K562 (cell line): ENCODE data around the gene NKIRAS2. TPM values are rescaled to one million over a fixed set of nuclear protein-coding genes. Genes with fewer than 3 reads are reported as not detected.

Experiments used
- ATAC-seq: fragments of 200-7000 bp; cut with Tn5 transposase; 3 replicates; pipeline ENCODE4 v1.9.1; 2020; ENCODE audit warnings: moderate library complexity
- BruUV-seq: library from RNA; stranded (reverse); fragments of 400-500 nt; replicated peaks from 2 replicates; lab custom pipeline; 2021; lab: Mats Ljungman, UMichigan
- CTCF ChIA-PET: fragments of 300-600 bp; formaldehyde crosslinking; extraction: SDS; loops from one replicate; lab custom pipeline; 2021; ENCODE audit warnings: low intra/inter-chr PET ratio; lab: Yijun Ruan, JAX
- POLR2A ChIA-PET: fragments of 300-600, 350-650 bp; sonication (Branson Sonifier 250); formaldehyde crosslinking; extraction: SDS; loops from one replicate; lab custom pipeline; 2021; ENCODE audit warnings: antibody characterized with exemption, inconsistent platforms; lab: Yijun Ruan, JAX
- DNase-seq, 4 experiments: peaks; one replicate each; pipeline versions ENCODE4 v3.0.0 to v3.0.0-alpha.2; 2011 to 2018; ENCODE audit warnings: low spot score in 3 of 4, mixed read lengths in 3 of 4; ENCODE audit errors: extremely low read depth in 1 of 4
- FAIRE-seq: peaks from 2 replicates; lab custom pipeline; 2011; peaks lifted over from hg19 to GRCh38; lab: Jason Lieb, UNC
- H2AFZ ChIP-seq: 2 replicates; pipeline ENCODE4 v1.6.0; 2011; ENCODE audit warnings: low read depth, low read length, control low read depth, inconsistent platforms
- H3K27ac ChIP-seq: fragments of 200-600 bp; 3 replicates; pipeline ENCODE4 v1.8.0; 2011; ENCODE audit warnings: low read depth, mild to moderate bottlenecking, control low read depth, inconsistent platforms, low read length, moderate library complexity, mixed read lengths; ENCODE audit errors: extremely low read depth
- H3K27me3 ChIP-seq, 2 experiments: fragments of 300-600 bp in 1 of 2; 2 replicates in 1 of 2; 3 replicates in 1 of 2; pipeline versions ENCODE4 v1.6.0 to v1.8.0; 2011; ENCODE audit warnings: inconsistent platforms in 2 of 2, low read length in 2 of 2, mild to moderate bottlenecking in 1 of 2, mixed read lengths in 1 of 2, moderate library complexity in 1 of 2; ENCODE audit not compliant: control insufficient read depth in 2 of 2, insufficient read depth in 2 of 2
- H3K36me3 ChIP-seq: fragments of 300-600 bp; 3 replicates; pipeline ENCODE4 v1.8.0; 2011; ENCODE audit warnings: mild to moderate bottlenecking, low read length, inconsistent platforms; ENCODE audit not compliant: control insufficient read depth, insufficient read depth
- H3K4me1 ChIP-seq, 2 experiments: fragments of 200-600 bp in 1 of 2; replicated peaks in 1 of 2; 2 replicates in 1 of 2; 3 replicates in 1 of 2; pipeline versions ENCODE4 v1.5.1 to v1.8.0; 2011; ENCODE audit warnings: inconsistent platforms in 2 of 2, low read length in 2 of 2, mild to moderate bottlenecking in 1 of 2, mixed read lengths in 1 of 2, moderate library complexity in 1 of 2; ENCODE audit not compliant: control insufficient read depth in 2 of 2, insufficient read depth in 2 of 2
- H3K4me2 ChIP-seq: 2 replicates; pipeline ENCODE4 v1.6.1; 2011; ENCODE audit warnings: low read length, control low read depth, inconsistent platforms, mixed read lengths; ENCODE audit not compliant: insufficient read depth
- H3K4me3 ChIP-seq: fragments of 200-600 bp; sonication (generic), shearing (Covaris generic); 2 replicates; pipeline ENCODE4 v1.5.1; 2016; ENCODE audit warnings: control low read depth, inconsistent platforms
- H3K79me2 ChIP-seq: fragments of 200-600 bp; 3 replicates; pipeline ENCODE4 v1.8.0; 2011; ENCODE audit warnings: low read length, inconsistent platforms; ENCODE audit not compliant: control insufficient read depth, insufficient read depth
- H3K9ac ChIP-seq, 2 experiments: 2 replicates each; pipeline versions ENCODE4 v1.6.0 to v1.6.1; 2011; ENCODE audit warnings: low read depth in 2 of 2, low read length in 2 of 2, control low read depth in 1 of 2, inconsistent platforms in 1 of 2, mild to moderate bottlenecking in 1 of 2, mixed read lengths in 1 of 2; ENCODE audit not compliant: insufficient read depth in 1 of 2
- H3K9me1 ChIP-seq: one replicate; pipeline ENCODE4 v1.6.0; 2011; ENCODE audit warnings: inconsistent platforms, mild to moderate bottlenecking, low read length, moderate library complexity; ENCODE audit not compliant: control insufficient read depth, insufficient read depth
- H3K9me3 ChIP-seq: replicated peaks from 2 replicates; pipeline ENCODE4 v1.5.1; 2011; ENCODE audit warnings: low read depth, low read length, inconsistent platforms; ENCODE audit not compliant: control insufficient read depth, insufficient read depth
- H4K20me1 ChIP-seq: replicated peaks from 2 replicates; pipeline ENCODE4 v1.6.1; 2011; ENCODE audit warnings: low read length, inconsistent platforms, mixed read lengths; ENCODE audit not compliant: control insufficient read depth, insufficient read depth
- DIDO1 ChIP-seq: fragments of 450-650 bp; IDR thresholded peaks from 2 replicates; pipeline ENCODE4 v1.6.1; 2016; ENCODE audit warnings: low read depth, missing biosample characterization, missing genetic modification characterization
- ELK1 ChIP-seq: sonication (generic); formaldehyde crosslinking; IDR thresholded peaks from 2 replicates; pipeline ENCODE4 v1.8.1; 2022; ENCODE audit warnings: missing genetic modification reagents
- ETS2 ChIP-seq: IDR thresholded peaks from 2 replicates; pipeline ENCODE4 v1.6.1; 2016; ENCODE audit warnings: borderline replicate concordance, missing genetic modification characterization, mild to moderate bottlenecking, moderate library complexity, missing compliant biosample characterization; ENCODE audit not compliant: poor library complexity, severe bottlenecking
- GTF2B ChIP-seq: IDR thresholded peaks from 2 replicates; pipeline ENCODE4 v1.6.1; 2011; ENCODE audit not compliant: insufficient read length; ENCODE audit errors: extremely low read depth
- HNRNPL ChIP-seq: fragments of 200-400 bp; formaldehyde crosslinking; IDR thresholded peaks from 2 replicates; pipeline ENCODE4 v1.6.1; 2017; ENCODE audit warnings: low read depth, mild to moderate bottlenecking, low read length
- HOXB6 ChIP-seq: fragments of 250-450 bp; sonication (Bioruptor Pico); IDR thresholded peaks from 2 replicates; pipeline ENCODE4 v1.5.1; 2022; ENCODE audit warnings: mild to moderate bottlenecking, borderline replicate concordance
- MYNN ChIP-seq, 2 experiments: sonication (generic); formaldehyde crosslinking in 1 of 2; IDR thresholded peaks; 2 replicates each; pipeline versions ENCODE4 v1.5.0 to v1.6.1; 2016 to 2020; ENCODE audit warnings: antibody characterized with exemption in 1 of 2, missing genetic modification reagents in 1 of 2
- NCOA1 ChIP-seq: fragments of 450-650 bp; IDR thresholded peaks from 2 replicates; pipeline ENCODE4 v1.6.1; 2016; ENCODE audit warnings: low read depth
- POLR2A ChIP-seq: fragments of 450-650 bp; conservative IDR thresholded peaks from 2 replicates; pipeline ENCODE4 v1.6.1; 2016
- POLR2G ChIP-seq: fragments of 200-400 bp; formaldehyde crosslinking; IDR thresholded peaks from 2 replicates; pipeline ENCODE4 v1.6.1; 2017; ENCODE audit warnings: low read depth, mild to moderate bottlenecking, antibody characterized with exemption, low read length, moderate library complexity
- RBFOX2 ChIP-seq: fragments of 200-400 bp; formaldehyde crosslinking; IDR thresholded peaks from 2 replicates; pipeline ENCODE4 v1.6.1; 2017; ENCODE audit warnings: low read depth, mild to moderate bottlenecking, low read length, moderate library complexity
- SIN3A ChIP-seq, 2 experiments: fragments of 150-350 bp in 1 of 2; IDR thresholded peaks; 2 replicates each; pipeline ENCODE4 v1.6.1; 2011 to 2016; ENCODE audit warnings: borderline replicate concordance in 2 of 2, low read depth in 2 of 2, low read length in 2 of 2, mild to moderate bottlenecking in 2 of 2, moderate library complexity in 2 of 2; ENCODE audit not compliant: control insufficient read depth in 1 of 2
- TCF15 ChIP-seq: fragments of 250-450 bp; sonication (Bioruptor Pico); IDR thresholded peaks from 2 replicates; pipeline ENCODE4 v1.8.0; 2022; ENCODE audit warnings: moderate library complexity, mild to moderate bottlenecking, inconsistent platforms
- TCF7 ChIP-seq: sonication (generic); IDR thresholded peaks from 2 replicates; pipeline ENCODE4 v1.6.1; 2016; ENCODE audit warnings: antibody characterized with exemption, borderline replicate concordance
- ZBTB26 ChIP-seq: fragments of 450-650 bp; formaldehyde crosslinking; IDR thresholded peaks from 2 replicates; pipeline ENCODE4 v1.4.0; 2022; ENCODE audit warnings: missing genetic modification characterization
- ZNF431 ChIP-seq: sonication (generic); formaldehyde crosslinking; IDR thresholded peaks from 2 replicates; pipeline ENCODE4 v1.8.0; 2022; ENCODE audit warnings: mild to moderate bottlenecking, missing genetic modification reagents
- ZNF778 ChIP-seq: fragments of 450-650 bp; formaldehyde crosslinking; IDR thresholded peaks from 2 replicates; pipeline ENCODE4 v1.4.0; 2020; ENCODE audit warnings: mild to moderate bottlenecking, moderate library complexity
- WGBS: fragments of 100-300 bp; shearing (Covaris generic); methylation state at CpG from one replicate; pipeline ENCODE4 v1.1.6; 2016; ENCODE audit warnings: low coverage, mixed read lengths; ENCODE audit not compliant: insufficient coverage; ENCODE audit errors: missing lambda C conversion rate; 5-methylcytosine and 5-hydroxymethylcytosine counted together
- in situ Hi-C: fragments of 300-500 bp; cut with MboI; formaldehyde crosslinking; loops from 4 replicates; pipeline ENCODE4 v1.15.0; 2018; ENCODE audit warnings: inconsistent platforms, mixed read lengths
- intact Hi-C: fragments of 100-400 bp; cut with micrococcal nuclease; formaldehyde crosslinking; loops from 2 replicates; pipeline ENCODE4 v1.14.2; 2022
- polyA plus RNA-seq, 8 experiments: library from polyadenylated mRNA; depleted of rRNA in 4 of 8; stranded (reverse) in 5 of 8; unstranded in 3 of 8; fragments of >200 nt; fragmentation: Nextera tagmentation in 2 of 8; fragmentation: Illumina TruSeq in 1 of 8; extraction: Ambion mirVana in 2 of 8; extraction: Trizol in 1 of 8; gene quantifications; 2 replicates each; pipeline versions ENCODE4 v1.2.1 to v1.2.3, GENCODE V29; 2011 to 2014; ENCODE audit warnings: inconsistent platforms in 1 of 8, missing spikeins in 1 of 8
- total RNA-seq, 7 experiments: library from RNA; depleted of rRNA in 6 of 7; stranded (reverse); fragments of >200 nt in 6 of 7; fragmentation: Illumina TruSeq in 2 of 7; extraction: Trizol in 2 of 7; gene quantifications; 2 replicates each; pipeline versions ENCODE4 v1.2.1 to v1.2.3, GENCODE V29; 2011 to 2021; ENCODE audit warnings: low replicate concordance in 1 of 7

The NKIRAS2 gene
- total and polyA plus RNA-seq, 9 of the 15 experiments (the other 6 are each of a cell fraction or from before 2014, with no cell fraction given): 10.1 to 65.5 (median 29.8) TPM

GRCh38 chr17:41971721-41972523 is 48.0 kb upstream of the NKIRAS2 start:
- Histone ChIP-seq H4K20me1 (no peaks in the 10 kb centered on the region; the same call in 1 of the 2 replicates), H3K4me1 (peaks cover 4 to 28% of the 10 kb centered on the region in 2 experiments; a peak in 3 of 5 replicates), H3K79me2 (peaks cover 13% of the 10 kb centered on the region), H2AFZ (no peak overlapping the region), H3K9me3 (no peaks in the 10 kb centered on the region; the same call in 1 of the 2 replicates), H3K27ac (no peak overlapping the region; the same call in 2 of the 3 replicates), H3K27me3 (no peaks in the 10 kb centered on the region), H3K9ac (no peak overlapping the region), H3K4me3 (no peak overlapping the region), H3K9me1 (peaks cover 3% of the 10 kb centered on the region), H3K4me2 (no peak overlapping the region), H3K36me3 (peaks cover 79% of the 10 kb centered on the region)
- no peak for ATAC-seq
- no peak for FAIRE-seq
- POLR2A ChIA-PET: interaction anchor here (0.6 to 2.1 kb wide), 7 partner anchors 10 to 142 kb away, joined by 3 to 6 read pairs (median 4); no protein-coding TSS in a partner anchor
- DNase-seq: no peak
- intact Hi-C loops (no loop called here), in situ Hi-C loops (no loop called here)
- BruUV-seq: no TSS peak
- CTCF ChIA-PET: no interaction called here
- 92% methylated on average over 18 of the region's 18 CpGs for WGBS
- no peak for TF ChIP-seq GTF2B
- TF ChIP-seq HOXB6 (CRISPR knock-in tag): no peak
- no peak for TF ChIP-seq TCF15 (CRISPR knock-in tag)
- TF ChIP-seq SIN3A (IDR thresholded peaks at IDR 0.05; ENCODE audit: borderline replicate concordance in 2 of 2, control insufficient read depth in 1 of 2, low read depth in 2 of 2, low read length in 2 of 2): no peak
- TF ChIP-seq MYNN (IDR thresholded peaks at IDR 0.05): peak; percentile 16; the same call in 1 of the 2 replicates
- no peak for TF ChIP-seq MYNN (CRISPR knock-in tag; IDR thresholded peaks at IDR 0.05)
- no peak for TF ChIP-seq ZBTB26 (CRISPR knock-in tag)
- peak; percentile 7; the same call in 1 of the 2 replicates for TF ChIP-seq POLR2A
- TF ChIP-seq ZNF431 (CRISPR knock-in tag): no peak
- TF ChIP-seq ETS2 (tag): no peak
- TF ChIP-seq TCF7: no peak
- peak; percentile 44 for TF ChIP-seq RBFOX2
- TF ChIP-seq NCOA1: no peak
- TF ChIP-seq ELK1 (CRISPR knock-in tag): no peak
- no peak for TF ChIP-seq DIDO1 (tag)
- no peak for TF ChIP-seq ZNF778 (CRISPR knock-in tag)
- TF ChIP-seq HNRNPL: no peak
- peak; percentile 39; the same call in 1 of the 2 replicates for TF ChIP-seq POLR2G
